Liver (tissue), 9 donors: ENCODE measurements around the gene LRRC74B. TPM values are rescaled to one million over a fixed set of nuclear protein-coding genes. Genes with fewer than 3 reads are reported as not detected.

Experiments used
- DNase-seq: peaks from one replicate; pipeline ENCODE4 v3.0.0-alpha.2; 2017; ENCODE audit warnings: low spot score
- H3K27ac ChIP-seq, 2 donors: one replicate each; pipeline ENCODE4 v1.7.0; 2013; ENCODE audit warnings: inconsistent platforms in 2 of 2, low read length in 2 of 2, control low read depth in 1 of 2, low read depth in 1 of 2, mild to moderate bottlenecking in 1 of 2
- H3K27me3 ChIP-seq, 4 donors: one replicate each; pipeline versions ENCODE4 v1.6.1 to v1.7.0; 2013; ENCODE audit warnings: low read length in 3 of 4, inconsistent platforms in 1 of 4, mild to moderate bottlenecking in 1 of 4, moderate library complexity in 1 of 4; ENCODE audit not compliant: control insufficient read depth in 4 of 4, insufficient read depth in 4 of 4
- H3K36me3 ChIP-seq, 4 donors: one replicate each; pipeline versions ENCODE4 v1.6.1 to v1.7.0; 2013; ENCODE audit warnings: low read length in 3 of 4, mild to moderate bottlenecking in 3 of 4, low read depth in 1 of 4, moderate library complexity in 1 of 4; ENCODE audit not compliant: control insufficient read depth in 4 of 4, insufficient read depth in 3 of 4
- H3K4me1 ChIP-seq, 4 donors: one replicate each; pipeline versions ENCODE4 v1.6.1 to v1.7.0; 2013; ENCODE audit warnings: low read length in 3 of 4, mild to moderate bottlenecking in 3 of 4, moderate library complexity in 1 of 4; ENCODE audit not compliant: control insufficient read depth in 4 of 4, insufficient read depth in 4 of 4
- H3K4me3 ChIP-seq, 3 donors: one replicate each; pipeline versions ENCODE4 v1.6.1 to v1.7.0; 2013; ENCODE audit warnings: low read length in 3 of 3, control low read depth in 1 of 3, low read depth in 1 of 3, mild to moderate bottlenecking in 1 of 3
- H3K9ac ChIP-seq, 2 donors: one replicate each; pipeline ENCODE4 v1.7.0; 2013; ENCODE audit warnings: low read length in 2 of 2, mild to moderate bottlenecking in 2 of 2, moderate library complexity in 2 of 2, control low read depth in 1 of 2, low read depth in 1 of 2
- H3K9me3 ChIP-seq, 4 donors: one replicate each; pipeline versions ENCODE4 v1.6.1 to v1.7.0; 2013; ENCODE audit warnings: low read length in 3 of 4; ENCODE audit not compliant: control insufficient read depth in 4 of 4
- GABPA ChIP-seq, 2 donors: IDR thresholded peaks in 1 of 2; conservative IDR thresholded peaks in 1 of 2; 2 replicates each; pipeline ENCODE4 v1.6.1; 2016; ENCODE audit warnings: antibody characterized with exemption in 2 of 2, mild to moderate bottlenecking in 1 of 2, moderate library complexity in 1 of 2
- HNF4G ChIP-seq: IDR thresholded peaks from 2 replicates; pipeline ENCODE4 v1.6.1; 2016; ENCODE audit warnings: antibody characterized with exemption
- NR2F2 ChIP-seq: IDR thresholded peaks from 2 replicates; pipeline ENCODE4 v1.6.1; 2016; ENCODE audit warnings: antibody characterized with exemption
- RAD21 ChIP-seq, 2 donors: IDR thresholded peaks; 2 replicates each; pipeline ENCODE4 v1.6.1; 2016; ENCODE audit warnings: antibody characterized with exemption in 2 of 2, mild to moderate bottlenecking in 2 of 2
- RXRA ChIP-seq, 2 donors: IDR thresholded peaks; 2 replicates each; pipeline ENCODE4 v1.6.1; 2017 to 2018; ENCODE audit warnings: antibody characterized with exemption in 2 of 2, mild to moderate bottlenecking in 1 of 2
- SP1 ChIP-seq: IDR thresholded peaks from 2 replicates; pipeline ENCODE4 v1.6.1; 2018; ENCODE audit warnings: antibody characterized with exemption, mild to moderate bottlenecking
- TAF1 ChIP-seq: conservative IDR thresholded peaks from 2 replicates; pipeline ENCODE4 v1.6.1; 2016; ENCODE audit warnings: antibody characterized with exemption, mild to moderate bottlenecking
- WGBS: extraction: QIAGEN DNeasy Blood & Tissue Kit; methylation state at CpG from one replicate; pipeline ENCODE4 v1.1.7; 2013; 5-methylcytosine and 5-hydroxymethylcytosine counted together
- polyA plus RNA-seq, 2 donors: library from polyadenylated mRNA; stranded (reverse) in 1 of 2; unstranded in 1 of 2; fragments of 200-250 nt in 1 of 2; fragments of >200 nt in 1 of 2; fragmentation: Nextera tagmentation in 1 of 2; extraction: Ambion mirVana in 1 of 2; gene quantifications; one replicate each; pipeline versions ENCODE4 v1.2.1 to v1.2.3, GENCODE V29; 2013 to 2015
- total RNA-seq, 2 donors: library from RNA; depleted of rRNA; stranded (reverse); fragments of >200 nt; gene quantifications; one replicate each; pipeline ENCODE4 v1.2.3, GENCODE V29; 2014
- TF ChIP-seq, protein P1 (sequence below): IDR thresholded peaks from 2 replicates; pipeline ENCODE4 v1.6.1; 2016; ENCODE audit warnings: antibody characterized with exemption
- TF ChIP-seq, protein P2 (sequence below): IDR thresholded peaks from 2 replicates; pipeline ENCODE4 v1.6.1; 2016; ENCODE audit warnings: antibody characterized with exemption
- TF ChIP-seq, protein P3 (sequence below): IDR thresholded peaks from 2 replicates; pipeline ENCODE4 v1.6.1; 2016; ENCODE audit warnings: antibody characterized with exemption
- donor health status: healthy.
- donor health status: healthy.
- donor health status: healthy.
- donor health status: healthy.
- donor health status: healthy.

Gene LRRC74B
- total and polyA plus RNA-seq, 4 donors, result not detected

DNA sequence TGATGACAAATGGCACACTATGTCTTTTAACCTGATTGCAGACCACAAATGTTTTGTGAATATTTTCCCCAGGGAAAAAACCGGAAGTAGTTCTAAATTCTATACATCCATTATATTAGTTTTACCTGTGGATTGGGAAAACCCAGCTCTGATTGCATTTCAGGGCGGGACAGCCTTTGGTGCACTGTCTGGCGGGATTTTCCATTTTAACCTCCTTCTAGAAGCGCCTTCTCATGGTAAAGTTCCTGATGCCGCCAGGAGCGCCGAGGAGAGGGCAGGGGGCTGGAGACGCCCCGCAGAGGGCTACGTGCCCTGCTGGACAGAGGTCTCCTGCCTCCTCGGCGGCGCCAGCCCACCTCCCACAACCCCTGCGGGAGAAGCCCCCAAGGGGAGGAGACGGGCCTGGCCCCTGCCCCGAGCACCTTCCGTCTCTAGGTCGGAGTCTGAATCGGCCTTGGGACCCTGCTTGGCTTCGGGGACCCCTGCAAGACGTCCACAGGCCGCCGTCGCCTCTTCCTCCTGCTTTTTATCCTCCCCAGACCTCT, 32.0 kb upstream of the LRRC74B start:
- H3K9me3 ChIP-seq, result no peaks in the 10 kb centered on the region
- peaks cover 0 to 7% (median 3%) of the 10 kb centered on the region in 4 donors for H3K4me1 ChIP-seq
- peak overlapping the region in 2 of 3 donors; percentile 29 to 37 for H3K4me3 ChIP-seq
- TF ChIP-seq, protein P1, sequence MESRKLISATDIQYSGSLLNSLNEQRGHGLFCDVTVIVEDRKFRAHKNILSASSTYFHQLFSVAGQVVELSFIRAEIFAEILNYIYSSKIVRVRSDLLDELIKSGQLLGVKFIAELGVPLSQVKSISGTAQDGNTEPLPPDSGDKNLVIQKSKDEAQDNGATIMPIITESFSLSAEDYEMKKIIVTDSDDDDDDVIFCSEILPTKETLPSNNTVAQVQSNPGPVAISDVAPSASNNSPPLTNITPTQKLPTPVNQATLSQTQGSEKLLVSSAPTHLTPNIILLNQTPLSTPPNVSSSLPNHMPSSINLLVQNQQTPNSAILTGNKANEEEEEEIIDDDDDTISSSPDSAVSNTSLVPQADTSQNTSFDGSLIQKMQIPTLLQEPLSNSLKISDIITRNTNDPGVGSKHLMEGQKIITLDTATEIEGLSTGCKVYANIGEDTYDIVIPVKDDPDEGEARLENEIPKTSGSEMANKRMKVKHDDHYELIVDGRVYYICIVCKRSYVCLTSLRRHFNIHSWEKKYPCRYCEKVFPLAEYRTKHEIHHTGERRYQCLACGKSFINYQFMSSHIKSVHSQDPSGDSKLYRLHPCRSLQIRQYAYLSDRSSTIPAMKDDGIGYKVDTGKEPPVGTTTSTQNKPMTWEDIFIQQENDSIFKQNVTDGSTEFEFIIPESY, result no peak
- TF ChIP-seq, protein P2, sequence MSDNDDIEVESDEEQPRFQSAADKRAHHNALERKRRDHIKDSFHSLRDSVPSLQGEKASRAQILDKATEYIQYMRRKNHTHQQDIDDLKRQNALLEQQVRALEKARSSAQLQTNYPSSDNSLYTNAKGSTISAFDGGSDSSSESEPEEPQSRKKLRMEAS, result no peak
- TF ChIP-seq HNF4G (no peak), SP1 (no peak), NR2F2 (no peak), RAD21 (IDR thresholded peaks at IDR 0.05) (no peak), RXRA (IDR thresholded peaks at IDR 0.05) (no peak)
- TF ChIP-seq, protein P3, sequence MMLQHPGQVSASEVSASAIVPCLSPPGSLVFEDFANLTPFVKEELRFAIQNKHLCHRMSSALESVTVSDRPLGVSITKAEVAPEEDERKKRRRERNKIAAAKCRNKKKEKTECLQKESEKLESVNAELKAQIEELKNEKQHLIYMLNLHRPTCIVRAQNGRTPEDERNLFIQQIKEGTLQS, result no peak
- peak overlapping the region; percentile 51 to 52 for H3K27ac ChIP-seq
- no peak overlapping the region for H3K9ac ChIP-seq
- no peaks in the 10 kb centered on the region for H3K36me3 ChIP-seq
- WGBS, result 16% methylated on average over 24 of the region's 24 CpGs
- no peaks in the 10 kb centered on the region for H3K27me3 ChIP-seq
- no peak for DNase-seq

DNA sequence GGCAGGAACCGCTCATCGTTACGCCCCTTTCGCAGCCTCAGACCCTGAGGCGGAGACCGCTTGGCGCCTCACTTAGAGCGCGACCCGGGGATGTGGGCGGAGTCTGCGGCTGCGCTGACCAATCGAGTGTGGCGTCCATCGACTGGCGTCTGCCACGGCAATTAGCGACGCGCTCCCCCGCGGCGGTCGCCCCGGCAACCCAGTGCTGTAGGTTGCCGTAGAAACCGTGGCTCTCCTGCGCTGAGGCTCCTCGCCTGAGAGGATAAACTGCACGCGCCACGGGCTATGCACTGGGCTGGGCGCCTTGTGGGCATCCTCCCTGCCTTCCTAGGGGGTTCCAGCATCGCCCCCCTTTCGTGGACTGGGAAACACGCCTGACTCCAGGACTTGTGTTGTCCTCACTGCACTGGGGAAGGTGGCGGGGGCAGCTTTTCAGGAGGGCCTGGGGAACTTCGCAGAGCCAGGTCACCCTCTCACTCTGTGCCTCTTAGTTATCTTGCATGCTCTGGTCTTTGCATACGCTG, 31.5 kb upstream of the LRRC74B start:
- Histone ChIP-seq H3K27ac (peak overlapping the region in 1 of 2 donors; percentile 51), H3K36me3 (no peaks in the 10 kb centered on the region), H3K9ac (no peak overlapping the region), H3K4me1 (peaks cover 0 to 7% (median 3%) of the 10 kb centered on the region in 4 donors), H3K4me3 (peak overlapping the region in 2 of 3 donors; percentile 29 to 37), H3K9me3 (no peaks in the 10 kb centered on the region), H3K27me3 (no peaks in the 10 kb centered on the region)
- 4% methylated on average over 40 of the region's 40 CpGs for WGBS
- DNase-seq, result peak; percentile 82
- TF ChIP-seq TAF1, result no peak
- TF ChIP-seq SP1, result peak; percentile 44

DNA sequence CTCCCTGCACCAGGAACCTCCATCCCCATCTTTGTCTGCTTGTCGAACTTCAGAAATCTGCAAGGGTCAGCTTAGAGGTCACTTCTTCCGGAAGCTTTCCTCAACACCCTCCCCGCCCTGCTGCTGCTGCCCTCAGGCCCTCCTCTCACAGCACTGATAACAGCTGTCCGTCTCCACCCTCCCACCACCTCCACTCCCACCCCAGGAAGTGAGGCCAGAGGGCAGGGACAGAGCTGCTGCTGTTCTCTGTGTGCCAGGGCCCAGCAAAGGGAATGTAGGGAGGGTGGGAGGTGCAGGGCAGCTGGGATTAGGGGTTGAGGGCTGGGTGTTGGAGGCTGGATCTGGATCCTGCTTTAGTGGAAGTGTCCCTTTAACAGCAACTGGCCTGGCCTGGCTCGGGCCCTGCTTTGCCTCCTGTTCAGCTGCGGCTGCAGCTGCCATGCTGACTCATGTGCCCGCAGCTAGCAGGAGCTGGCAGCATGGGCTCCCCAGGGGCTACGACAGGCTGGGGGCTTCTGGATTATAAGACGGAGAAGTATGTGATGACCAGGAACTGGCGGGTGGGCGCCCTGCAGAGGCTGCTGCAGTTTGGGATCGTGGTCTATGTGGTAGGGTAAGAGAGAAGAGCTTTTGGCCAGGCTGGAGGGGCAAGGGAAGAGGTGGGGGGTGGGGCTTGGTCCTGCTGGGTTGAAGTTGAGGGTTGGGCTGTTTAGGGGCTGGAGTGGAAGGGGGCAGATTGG, 30.9 kb upstream of the LRRC74B start, which contains the start of gene P2RX6:
Gene P2RX6, plus strand, starts transcription at position 440 of the 740 bp plus-strand sequence. Its CDS starts 10 bp downstream, at position 450.
- WGBS, result 48% methylated on average over 12 of the region's 12 CpGs
- Histone ChIP-seq H3K9ac (no peak within 1 kb of the TSS), H3K4me3 (peak within 1 kb of the TSS in 2 of 3 donors; percentile 29 to 37), H3K36me3 (no peaks in the 10 kb centered on the region), H3K27me3 (no peaks in the 10 kb centered on the region), H3K4me1 (peaks cover 0 to 7% (median 3%) of the 10 kb centered on the region in 4 donors), H3K27ac (peak within 1 kb of the TSS in 1 of 2 donors; percentile 51), H3K9me3 (no peaks in the 10 kb centered on the region)
- no peak for TF ChIP-seq GABPA (IDR thresholded peaks at IDR 0.05 in 1 of 2, conservative IDR thresholded peaks at IDR 0.05 in 1 of 2)
- TF ChIP-seq RXRA (IDR thresholded peaks at IDR 0.05), result peak in 1 of 2 donors; percentile 14
- TF ChIP-seq NR2F2, result peak; percentile 95
- DNase-seq, result peak; percentile 71
